ENCODE measurements around the gene PLCL2.

The PLCL2 gene

GRCh38 chr3:16905704-16906103 is 20.9 kb downstream of the PLCL2 start:
- TF ChIP-seq, protein P1, sequence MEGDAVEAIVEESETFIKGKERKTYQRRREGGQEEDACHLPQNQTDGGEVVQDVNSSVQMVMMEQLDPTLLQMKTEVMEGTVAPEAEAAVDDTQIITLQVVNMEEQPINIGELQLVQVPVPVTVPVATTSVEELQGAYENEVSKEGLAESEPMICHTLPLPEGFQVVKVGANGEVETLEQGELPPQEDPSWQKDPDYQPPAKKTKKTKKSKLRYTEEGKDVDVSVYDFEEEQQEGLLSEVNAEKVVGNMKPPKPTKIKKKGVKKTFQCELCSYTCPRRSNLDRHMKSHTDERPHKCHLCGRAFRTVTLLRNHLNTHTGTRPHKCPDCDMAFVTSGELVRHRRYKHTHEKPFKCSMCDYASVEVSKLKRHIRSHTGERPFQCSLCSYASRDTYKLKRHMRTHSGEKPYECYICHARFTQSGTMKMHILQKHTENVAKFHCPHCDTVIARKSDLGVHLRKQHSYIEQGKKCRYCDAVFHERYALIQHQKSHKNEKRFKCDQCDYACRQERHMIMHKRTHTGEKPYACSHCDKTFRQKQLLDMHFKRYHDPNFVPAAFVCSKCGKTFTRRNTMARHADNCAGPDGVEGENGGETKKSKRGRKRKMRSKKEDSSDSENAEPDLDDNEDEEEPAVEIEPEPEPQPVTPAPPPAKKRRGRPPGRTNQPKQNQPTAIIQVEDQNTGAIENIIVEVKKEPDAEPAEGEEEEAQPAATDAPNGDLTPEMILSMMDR (IDR thresholded peaks at IDR 0.05; ENCODE audit: low read depth, low read length, missing control alignments): no peak
- H3K4me3 ChIP-seq (ENCODE audit: low read depth, low read length): no peak overlapping the region
- no peak for DNase-seq (ENCODE audit: low read depth)
- in situ Hi-C loops (cut with HindIII; ENCODE audit: low sequenced_read_pairs): loop anchor here (5.0 kb wide), 1 partner anchor 73 kb away; no protein-coding TSS in a partner anchor

DNA sequence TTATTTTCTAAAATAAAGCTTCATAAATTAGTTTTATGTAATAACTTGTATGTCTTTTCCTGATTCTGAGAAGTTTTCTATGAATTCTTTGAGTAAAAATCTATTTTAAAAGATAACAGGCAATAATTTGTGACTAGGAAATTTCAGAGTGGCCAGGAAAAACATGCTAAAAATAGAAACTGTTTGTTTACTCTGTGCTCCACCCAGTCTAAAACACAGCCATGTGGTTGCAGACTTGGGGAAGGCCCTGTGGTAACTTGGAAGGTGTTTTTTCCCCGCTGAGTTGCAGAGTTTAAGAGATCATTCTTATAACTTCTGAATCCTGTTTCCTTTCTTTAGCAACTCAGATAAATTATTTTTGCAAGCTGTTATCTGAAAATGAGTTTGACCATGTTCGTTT is 21.9 kb downstream of the PLCL2 start:
- in situ Hi-C loops (cut with HindIII; ENCODE audit: low sequenced_read_pairs): loop anchor here (5.0 kb wide), 1 partner anchor 74 kb away; no protein-coding TSS in a partner anchor
- TF ChIP-seq, protein P1 (IDR thresholded peaks at IDR 0.05; ENCODE audit: low read depth, low read length, missing control alignments): no peak
- no peak for DNase-seq (ENCODE audit: low read depth)
- H3K4me3 ChIP-seq (ENCODE audit: low read depth, low read length): no peak overlapping the region

GRCh38 chr3:16907243-16907642 is 22.5 kb downstream of the PLCL2 start:
- TF ChIP-seq, protein P1 (IDR thresholded peaks at IDR 0.05; ENCODE audit: low read depth, low read length, missing control alignments): no peak
- H3K4me3 ChIP-seq (ENCODE audit: low read depth, low read length): no peak overlapping the region
- no peak for DNase-seq (ENCODE audit: low read depth)
- in situ Hi-C loops (cut with HindIII; ENCODE audit: low sequenced_read_pairs): loop anchor here (5.0 kb wide), 1 partner anchor 75 kb away; no protein-coding TSS in a partner anchor

DNA sequence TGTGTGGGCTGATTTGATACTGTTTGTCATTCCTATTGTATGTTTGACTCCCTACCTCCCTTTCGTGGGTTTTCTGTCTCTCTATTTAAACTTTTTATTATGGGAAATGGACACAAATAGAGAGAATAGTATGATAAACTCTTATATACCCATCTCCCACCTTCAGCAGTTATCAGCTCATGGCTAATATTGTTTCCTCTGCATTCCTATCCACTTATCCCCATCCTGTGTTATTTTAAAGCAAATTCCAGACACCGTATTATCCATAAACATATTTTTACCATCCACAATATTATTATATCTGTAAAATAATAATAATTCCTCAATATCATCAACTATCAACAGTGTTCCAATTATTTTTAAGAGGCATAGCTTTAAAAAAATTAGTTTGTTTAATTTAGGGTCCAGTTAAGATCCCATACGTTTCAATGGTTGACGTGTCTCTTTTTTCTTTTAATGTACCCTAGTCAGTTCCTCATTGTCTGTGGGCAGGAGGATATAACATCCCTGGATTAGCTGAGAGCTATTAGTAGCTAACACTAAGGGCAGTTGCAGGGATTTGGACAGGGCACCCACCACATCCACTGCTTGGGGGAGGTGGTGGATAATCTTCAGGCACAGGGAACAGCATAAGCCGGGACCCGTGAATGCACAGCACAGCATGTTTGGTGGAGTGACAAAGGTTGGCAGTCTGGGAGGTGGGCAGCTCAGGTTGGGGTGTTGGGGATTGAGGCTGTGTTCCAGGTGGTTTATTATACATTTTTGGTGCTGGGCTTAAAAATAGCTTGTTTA is 23.5 kb downstream of the PLCL2 start:
- in situ Hi-C loops (cut with HindIII; ENCODE audit: low sequenced_read_pairs): loop anchor here (5.0 kb wide), 1 partner anchor 76 kb away; no protein-coding TSS in a partner anchor
- TF ChIP-seq, protein P1 (IDR thresholded peaks at IDR 0.05; ENCODE audit: low read depth, low read length, missing control alignments): no peak
- no peak for DNase-seq (ENCODE audit: low read depth)
- no peak overlapping the region for H3K4me3 ChIP-seq (ENCODE audit: low read depth, low read length)

GRCh38 chr3:16908896-16909295 is 24.1 kb downstream of the PLCL2 start:
- H3K4me3 ChIP-seq (ENCODE audit: low read depth, low read length): no peak overlapping the region
- TF ChIP-seq, protein P1 (IDR thresholded peaks at IDR 0.05; ENCODE audit: low read depth, low read length, missing control alignments): no peak
- DNase-seq (ENCODE audit: low read depth): no peak
- in situ Hi-C loops (cut with HindIII; ENCODE audit: low sequenced_read_pairs): loop anchor here (5.0 kb wide), 1 partner anchor 77 kb away; no protein-coding TSS in a partner anchor

- no peak overlapping the region for H3K4me3 ChIP-seq (ENCODE audit: low read depth, low read length)
- in situ Hi-C loops (cut with HindIII; ENCODE audit: low sequenced_read_pairs): loop anchor here (5.0 kb wide), 1 partner anchor 78 kb away; no protein-coding TSS in a partner anchor
- TF ChIP-seq, protein P1 (IDR thresholded peaks at IDR 0.05; ENCODE audit: low read depth, low read length, missing control alignments): no peak
- DNase-seq (ENCODE audit: low read depth): no peak
Measured at GRCh38 chr3:16909802-16910201, 25.0 kb downstream of the PLCL2 start.
